GM06990 (cell line): ENCODE data around the gene EIPR1.

Experiments used
- DNase-seq: peaks from one replicate; pipeline ENCODE4 v3.0.0-alpha.2; 2011; ENCODE audit not compliant: insufficient read length; ENCODE audit errors: extremely low read depth
- H3K27me3 ChIP-seq: replicated peaks from 2 replicates; pipeline ENCODE4 v1.6.0; 2011; ENCODE audit warnings: low read length; ENCODE audit not compliant: control insufficient read depth, insufficient read depth
- H3K36me3 ChIP-seq: 2 replicates; pipeline ENCODE4 v1.5.1; 2011; ENCODE audit warnings: low read length; ENCODE audit not compliant: control insufficient read depth, insufficient read depth
- H3K4me3 ChIP-seq: replicated peaks from 2 replicates; pipeline ENCODE4 v1.5.1; 2011; ENCODE audit warnings: low read depth, mild to moderate bottlenecking, control low read depth, low read length
- TF ChIP-seq, protein P1 (sequence below): IDR thresholded peaks from 2 replicates; pipeline ENCODE4 v1.5.1; 2011; ENCODE audit warnings: low read length, control low read depth, mild to moderate bottlenecking, inconsistent platforms; ENCODE audit not compliant: insufficient read depth, poor library complexity, severe bottlenecking

The EIPR1 gene

DNA sequence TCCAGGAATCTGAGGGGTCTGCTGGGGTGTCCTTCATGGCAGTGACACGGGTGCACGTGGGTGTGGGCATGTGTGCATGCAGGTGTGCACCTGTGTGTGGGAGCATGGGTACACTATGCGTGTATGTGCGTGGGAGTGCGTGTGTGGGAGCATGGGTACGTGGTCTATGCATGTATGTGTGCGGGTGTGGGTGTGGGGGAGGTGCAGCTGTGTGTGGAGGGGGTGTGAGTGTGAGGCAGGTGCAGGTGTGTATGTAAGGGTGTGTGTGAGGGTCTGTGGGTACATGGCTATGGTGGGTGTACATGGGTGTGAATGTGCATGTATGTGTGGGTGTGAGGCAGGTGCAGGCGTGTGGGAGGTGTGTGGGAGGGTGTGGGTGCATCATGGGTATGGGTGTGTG lies 36.3 kb downstream of the EIPR1 start:
- no peak overlapping the region for H3K4me3 ChIP-seq
- H3K27me3 ChIP-seq = no peaks in the 10 kb centered on the region
- TF ChIP-seq, protein P1, sequence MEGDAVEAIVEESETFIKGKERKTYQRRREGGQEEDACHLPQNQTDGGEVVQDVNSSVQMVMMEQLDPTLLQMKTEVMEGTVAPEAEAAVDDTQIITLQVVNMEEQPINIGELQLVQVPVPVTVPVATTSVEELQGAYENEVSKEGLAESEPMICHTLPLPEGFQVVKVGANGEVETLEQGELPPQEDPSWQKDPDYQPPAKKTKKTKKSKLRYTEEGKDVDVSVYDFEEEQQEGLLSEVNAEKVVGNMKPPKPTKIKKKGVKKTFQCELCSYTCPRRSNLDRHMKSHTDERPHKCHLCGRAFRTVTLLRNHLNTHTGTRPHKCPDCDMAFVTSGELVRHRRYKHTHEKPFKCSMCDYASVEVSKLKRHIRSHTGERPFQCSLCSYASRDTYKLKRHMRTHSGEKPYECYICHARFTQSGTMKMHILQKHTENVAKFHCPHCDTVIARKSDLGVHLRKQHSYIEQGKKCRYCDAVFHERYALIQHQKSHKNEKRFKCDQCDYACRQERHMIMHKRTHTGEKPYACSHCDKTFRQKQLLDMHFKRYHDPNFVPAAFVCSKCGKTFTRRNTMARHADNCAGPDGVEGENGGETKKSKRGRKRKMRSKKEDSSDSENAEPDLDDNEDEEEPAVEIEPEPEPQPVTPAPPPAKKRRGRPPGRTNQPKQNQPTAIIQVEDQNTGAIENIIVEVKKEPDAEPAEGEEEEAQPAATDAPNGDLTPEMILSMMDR = no peak
- no peak for DNase-seq
- peaks cover 4% of the 10 kb centered on the region for H3K36me3 ChIP-seq

DNA sequence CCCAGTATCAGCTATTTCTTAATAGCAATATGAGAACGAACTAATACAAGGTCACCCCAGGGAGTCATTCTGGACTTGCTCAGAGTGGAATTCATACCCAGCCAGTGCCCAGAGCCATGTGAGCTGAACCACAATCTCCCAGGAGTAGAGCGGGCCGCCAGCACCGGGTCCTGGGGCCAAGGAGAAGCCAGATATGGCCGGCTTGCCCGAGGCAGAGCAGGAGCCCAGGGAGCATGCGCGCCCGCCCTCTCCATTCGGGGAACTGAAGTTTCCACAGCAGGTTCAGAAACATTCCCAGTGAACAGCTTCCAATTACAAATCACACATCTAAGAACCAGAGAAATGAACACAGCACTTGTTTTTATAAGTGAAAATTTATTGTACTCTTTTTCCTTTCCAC lies 37.5 kb downstream of the EIPR1 start:
- TF ChIP-seq, protein P1 = no peak
- H3K36me3 ChIP-seq = peaks cover 9% of the 10 kb centered on the region
- no peak overlapping the region for H3K4me3 ChIP-seq
- H3K27me3 ChIP-seq = no peaks in the 10 kb centered on the region
- DNase-seq = no peak

DNA sequence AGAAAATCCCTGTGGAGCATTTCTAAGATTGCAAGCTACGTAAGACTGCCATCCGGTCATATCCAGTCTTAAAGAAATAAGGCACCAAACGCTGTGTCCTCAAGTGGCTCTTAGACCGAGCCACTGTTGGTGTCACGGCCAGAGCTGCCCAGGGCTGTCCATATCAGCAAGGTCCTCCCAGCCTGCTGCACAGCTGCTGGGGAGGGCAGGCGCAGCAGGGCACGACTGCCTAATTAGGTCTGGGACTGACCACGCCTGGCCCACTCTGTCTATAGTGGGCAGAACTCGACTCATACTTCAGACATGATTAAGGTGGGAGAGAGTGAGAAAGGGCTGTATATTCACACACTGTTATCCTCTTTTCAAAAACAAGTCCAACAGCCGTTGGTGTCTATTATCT lies 39.3 kb downstream of the EIPR1 start:
- H3K4me3 ChIP-seq = no peak overlapping the region
- peaks cover 14% of the 10 kb centered on the region for H3K36me3 ChIP-seq
- TF ChIP-seq, protein P1 = no peak
- H3K27me3 ChIP-seq = no peaks in the 10 kb centered on the region
- DNase-seq = no peak

DNA sequence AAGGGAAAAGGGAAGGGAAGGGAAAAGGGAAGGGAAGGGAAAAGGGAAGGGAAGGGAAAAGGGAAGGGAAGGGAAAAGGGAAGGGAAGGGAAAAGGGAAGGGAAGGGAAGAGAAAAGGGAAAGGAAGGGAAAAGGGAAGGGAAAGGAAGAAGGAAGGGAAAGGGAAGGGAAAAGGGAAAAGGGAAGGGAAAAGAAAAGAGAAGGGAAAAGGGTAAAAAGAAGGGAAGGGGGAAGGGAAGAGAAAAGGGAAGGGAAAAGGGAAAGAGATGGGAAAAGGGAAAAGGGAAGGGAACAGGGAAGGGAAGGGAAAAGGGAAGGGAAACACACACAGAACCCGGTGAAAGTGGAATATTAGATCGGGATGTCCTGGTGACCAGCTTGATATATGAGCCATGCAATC lies 40.8 kb downstream of the EIPR1 start:
- Histone ChIP-seq H3K36me3 (peaks cover 17% of the 10 kb centered on the region), H3K4me3 (no peak overlapping the region), H3K27me3 (no peaks in the 10 kb centered on the region)
- DNase-seq = no peak
- TF ChIP-seq, protein P1 = no peak

DNA sequence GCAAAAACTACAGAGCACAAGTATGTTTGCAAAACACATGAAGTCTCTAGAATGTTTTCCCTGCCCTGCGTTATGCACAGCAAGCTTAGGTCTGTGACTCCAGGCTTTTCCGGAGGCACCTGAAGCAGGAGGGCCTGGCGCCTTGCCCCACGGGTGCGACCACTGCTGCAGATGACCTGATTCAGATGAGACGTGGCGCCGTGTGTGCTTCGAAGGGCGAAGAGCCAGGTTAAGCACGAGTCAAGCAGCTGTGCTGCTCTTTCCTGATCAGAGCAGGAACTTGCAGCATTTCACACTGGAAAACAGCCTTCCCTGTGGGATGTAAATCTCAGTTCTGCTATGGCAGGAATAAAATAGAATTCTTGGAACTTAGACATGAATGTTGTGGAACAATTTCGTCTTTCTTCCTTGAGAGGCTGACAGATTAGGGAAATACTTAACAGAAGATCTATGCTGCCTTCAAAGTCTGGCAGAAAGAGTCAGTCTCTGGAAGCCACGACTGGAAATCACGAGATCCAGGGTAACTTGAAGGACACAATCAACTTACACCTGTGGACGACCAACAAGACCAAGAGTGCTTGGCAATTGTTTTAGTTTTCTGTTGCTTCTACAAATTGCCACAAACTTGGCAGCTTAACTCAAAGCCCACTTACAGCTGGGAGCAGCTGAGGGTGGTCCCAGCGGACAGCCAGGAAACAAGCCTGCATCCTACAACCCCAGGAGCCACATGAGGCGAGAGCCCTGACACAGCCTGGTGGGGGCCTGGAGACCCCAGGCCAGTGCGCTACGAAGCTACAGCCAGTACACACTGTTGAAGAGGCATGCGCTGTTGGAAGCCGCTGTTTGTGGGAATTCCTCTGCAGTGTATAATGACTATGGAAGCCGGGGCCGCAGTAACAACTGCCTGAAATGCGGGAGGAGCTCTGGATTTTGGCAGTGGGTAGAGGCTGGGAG lies 42.9 kb downstream of the EIPR1 start:
- DNase-seq = no peak
- peaks cover 23% of the 10 kb centered on the region for H3K36me3 ChIP-seq
- no peaks in the 10 kb centered on the region for H3K27me3 ChIP-seq
- no peak overlapping the region for H3K4me3 ChIP-seq
- TF ChIP-seq, protein P1 = no peak

DNA sequence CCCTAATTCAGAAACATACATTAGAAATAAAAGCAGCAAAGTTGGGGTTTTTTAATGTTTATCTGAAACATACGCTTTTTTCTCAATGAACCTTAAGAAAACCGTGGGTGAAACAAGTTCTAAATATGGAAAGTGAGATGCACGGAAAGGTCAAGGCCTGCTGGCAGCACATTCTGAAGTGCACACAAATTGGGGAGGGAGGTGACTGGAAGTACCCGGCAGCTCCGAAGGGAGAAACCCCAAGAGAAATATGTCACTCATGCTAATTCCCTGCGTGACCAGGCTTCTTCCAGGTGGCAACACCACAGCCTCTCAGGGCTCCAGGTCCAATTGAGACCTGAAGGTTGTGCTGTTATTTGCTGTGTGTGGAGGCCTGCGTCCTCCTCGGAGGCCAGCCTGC lies 45.5 kb downstream of the EIPR1 start:
- H3K36me3 ChIP-seq = peaks cover 21% of the 10 kb centered on the region
- TF ChIP-seq, protein P1 = no peak

More for the DNA sequence above, 45.5 kb downstream of the EIPR1 start:
- H3K4me3 ChIP-seq = no peak overlapping the region
- H3K27me3 ChIP-seq = no peaks in the 10 kb centered on the region
- DNase-seq = no peak
